Natural killer cell (primary cell): ENCODE results near the gene SLC44A1. TPM values are rescaled to one million over a fixed set of nuclear protein-coding genes. Genes with fewer than 3 reads are reported as not detected.
A peak's percentile ranks its signal among the peaks of the same experiment; 100 is the strongest.

Experiments used
- ATAC-seq, 3 donors: fragments of 150-1000 bp in 2 of 3; fragments of 200-7000 bp in 1 of 3; cut with Tn5 transposase; 1 replicate in 1 of 3; 2 replicates in 2 of 3; pipeline ENCODE4 v1.10.0; 2021; ENCODE audit warnings: mild to moderate bottlenecking in 2 of 3, moderate library complexity in 2 of 3
- DNase-seq, 2 donors: peaks; one replicate each; pipeline versions ENCODE4 v3.0.0 to v3.0.0-alpha.2; 2013 to 2021; ENCODE audit warnings: mixed read lengths in 1 of 2
- H3K27ac ChIP-seq: one replicate; pipeline ENCODE4 v1.5.1; 2013; ENCODE audit warnings: mild to moderate bottlenecking, low read length
- H3K27me3 ChIP-seq: one replicate; pipeline ENCODE4 v1.6.1; 2013; ENCODE audit warnings: low read length; ENCODE audit not compliant: control insufficient read depth, insufficient read depth
- H3K36me3 ChIP-seq: one replicate; pipeline ENCODE4 v1.6.1; 2013; ENCODE audit warnings: low read length; ENCODE audit not compliant: control insufficient read depth, insufficient read depth
- H3K4me1 ChIP-seq: one replicate; pipeline ENCODE4 v1.6.1; 2013; ENCODE audit warnings: low read length; ENCODE audit not compliant: control insufficient read depth, insufficient read depth
- H3K4me3 ChIP-seq: one replicate; pipeline ENCODE4 v1.5.1; 2013; ENCODE audit warnings: low read length
- H3K9me3 ChIP-seq: one replicate; pipeline ENCODE4 v1.6.1; 2013; ENCODE audit warnings: low read length; ENCODE audit not compliant: control insufficient read depth, insufficient read depth
- H3K27ac Mint-ChIP-seq, 2 donors: one replicate each; pipeline ENCODE4 v1.8.0; 2022; ENCODE audit warnings: mild to moderate bottlenecking in 2 of 2, mixed read lengths in 2 of 2, moderate library complexity in 1 of 2
- H3K27me3 Mint-ChIP-seq, 2 donors: one replicate each; pipeline ENCODE4 v1.8.0; 2022; ENCODE audit warnings: low read depth in 2 of 2, mixed read lengths in 2 of 2
- H3K36me3 Mint-ChIP-seq: one replicate; pipeline ENCODE4 v1.8.0; 2022; ENCODE audit warnings: mixed read lengths
- H3K4me1 Mint-ChIP-seq, 2 donors: one replicate each; pipeline ENCODE4 v1.8.0; 2022; ENCODE audit warnings: mixed read lengths in 2 of 2
- H3K4me3 Mint-ChIP-seq: one replicate; pipeline ENCODE4 v1.8.0; 2022; ENCODE audit warnings: mild to moderate bottlenecking, moderate library complexity, mixed read lengths
- H3K9me3 Mint-ChIP-seq, 2 donors: one replicate each; pipeline ENCODE4 v1.8.0; 2022; ENCODE audit warnings: mixed read lengths in 2 of 2
- CTCF ChIP-seq: fragments of 200-600 bp; IDR thresholded peaks from one replicate; pipeline ENCODE4 v1.8.0; 2022; ENCODE audit warnings: antibody characterized with exemption
- WGBS: methylation state at CpG from one replicate; pipeline ENCODE4 v1.1.7; 2013; ENCODE audit warnings: missing lambda C conversion rate; ENCODE audit not compliant: insufficient coverage; 5-methylcytosine and 5-hydroxymethylcytosine counted together
- intact Hi-C: fragments of 100-400 bp; cut with micrococcal nuclease; formaldehyde crosslinking; loops from one replicate; pipeline ENCODE4 v1.14.2; 2022
- total RNA-seq, 4 donors: library from RNA; stranded (reverse); fragments of 120-200 nt in 1 of 4; gene quantifications; one replicate each; pipeline versions ENCODE4 v1.2.3 to v1.2.4, GENCODE V29; 2013 to 2022

Gene SLC44A1
- total RNA-seq, 3 donors from 2014 or later (not counting 1 experiment from before 2014, with no cell fraction given), result 7.1 to 8.3 (median 7.9) TPM

- Mint-ChIP-seq H3K27ac (peak overlapping the region in 1 of 2 donors; percentile 2), H3K27me3 (no peaks in the 10 kb centered on the region), H3K4me3 (no peak overlapping the region), H3K36me3 (no peaks in the 10 kb centered on the region), H3K4me1 (peaks cover 7% of the 10 kb centered on the region in 2 donors), H3K9me3 (no peaks in the 10 kb centered on the region)
- no peak for DNase-seq
- Histone ChIP-seq H3K27me3 (no peaks in the 10 kb centered on the region), H3K9me3 (no peaks in the 10 kb centered on the region), H3K4me3 (no peak overlapping the region), H3K4me1 (no peaks in the 10 kb centered on the region), H3K36me3 (peaks cover 6% of the 10 kb centered on the region), H3K27ac (no peak overlapping the region)
- WGBS, result 83% methylated on average over 1 of the region's 1 CpG
- ATAC-seq, result no peak
- intact Hi-C loops, result no loop called here
- TF ChIP-seq CTCF, result no peak
Observed at GRCh38 chr9:105360344-105360743, 115.9 kb downstream of the SLC44A1 start.

- Histone ChIP-seq H3K27me3 (no peaks in the 10 kb centered on the region), H3K36me3 (peaks cover 6% of the 10 kb centered on the region), H3K4me1 (no peaks in the 10 kb centered on the region), H3K4me3 (no peak overlapping the region), H3K27ac (no peak overlapping the region), H3K9me3 (no peaks in the 10 kb centered on the region)
- Mint-ChIP-seq H3K4me3 (no peak overlapping the region), H3K36me3 (no peaks in the 10 kb centered on the region), H3K27ac (no peak overlapping the region), H3K27me3 (no peaks in the 10 kb centered on the region), H3K9me3 (no peaks in the 10 kb centered on the region), H3K4me1 (peaks cover 7% of the 10 kb centered on the region in 2 donors)
- TF ChIP-seq CTCF, result no peak
- DNase-seq (no peak), ATAC-seq (no peak)
- 82% methylated on average over 1 of the region's 9 CpGs for WGBS
- intact Hi-C loops, result no loop called here
Observed at GRCh38 chr9:105361873-105362272, 117.4 kb downstream of the SLC44A1 start.

- H3K4me3 Mint-ChIP-seq, result no peak overlapping the region
- no peaks in the 10 kb centered on the region for H3K36me3 Mint-ChIP-seq
- Histone ChIP-seq H3K36me3 (peaks cover 6% of the 10 kb centered on the region), H3K9me3 (no peaks in the 10 kb centered on the region), H3K27ac (no peak overlapping the region), H3K27me3 (no peaks in the 10 kb centered on the region), H3K4me1 (no peaks in the 10 kb centered on the region), H3K4me3 (no peak overlapping the region)
- no peaks in the 10 kb centered on the region for H3K9me3 Mint-ChIP-seq
- H3K27me3 Mint-ChIP-seq, result no peaks in the 10 kb centered on the region
- ATAC-seq (no peak), DNase-seq (no peak)
- H3K4me1 Mint-ChIP-seq, result peaks cover 7% of the 10 kb centered on the region in 2 donors
- no peak overlapping the region for H3K27ac Mint-ChIP-seq
- 80% methylated on average over 3 of the region's 4 CpGs for WGBS
- intact Hi-C loops, result no loop called here
- no peak for TF ChIP-seq CTCF
Observed at GRCh38 chr9:105362470-105362869, 118.0 kb downstream of the SLC44A1 start.

GRCh38 chr9:105363837-105364236 lies 119.4 kb downstream of the SLC44A1 start:
- Histone ChIP-seq H3K36me3 (peaks cover 8% of the 10 kb centered on the region), H3K27ac (no peak overlapping the region), H3K4me1 (no peaks in the 10 kb centered on the region), H3K9me3 (no peaks in the 10 kb centered on the region), H3K27me3 (no peaks in the 10 kb centered on the region), H3K4me3 (no peak overlapping the region)
- Mint-ChIP-seq H3K27ac (no peak overlapping the region), H3K27me3 (no peaks in the 10 kb centered on the region), H3K4me1 (peaks cover 7% of the 10 kb centered on the region in 2 donors), H3K9me3 (no peaks in the 10 kb centered on the region), H3K36me3 (no peaks in the 10 kb centered on the region), H3K4me3 (no peak overlapping the region)
- intact Hi-C loops, result no loop called here
- no peak for DNase-seq
- whole genome bisulfite sequencing, result 100% methylated on average over 1 of the region's 2 CpGs
- TF ChIP-seq CTCF, result no peak
- ATAC-seq, result no peak
